Measurements from ENCODE around the gene RAB24.

- TF ChIP-seq CTCF (conservative IDR thresholded peaks at IDR 0.05; ENCODE audit: low read depth in 2 of 2) (no peak), REST (IDR thresholded peaks at IDR 0.05; ENCODE audit: unreplicated experiment) (no peak), EZH2 (IDR thresholded peaks at IDR 0.05; ENCODE audit: low read depth, unreplicated experiment) (no peak), EZH2phosphoT487 (IDR thresholded peaks at IDR 0.05; ENCODE audit: unreplicated experiment) (no peak), POLR2AphosphoS5 (IDR thresholded peaks at IDR 0.05; ENCODE audit: low read depth) (no peak), CREB1 (CRISPR knock-in tag; IDR thresholded peaks at IDR 0.05; ENCODE audit: low read depth) (no peak), ZNF331 (CRISPR knock-in tag; IDR thresholded peaks at IDR 0.05; ENCODE audit: low read depth) (no peak), NANOG (IDR thresholded peaks at IDR 0.05; ENCODE audit: borderline replicate concordance) (no peak), JUNB (IDR thresholded peaks at IDR 0.05; ENCODE audit: unreplicated experiment) (no peak), ZNF114 (CRISPR knock-in tag; IDR thresholded peaks at IDR 0.05) (no peak), STAT1 (IDR thresholded peaks at IDR 0.05; ENCODE audit: unreplicated experiment) (no peak), ZNF462 (CRISPR knock-in tag; IDR thresholded peaks at IDR 0.05) (no peak), ETS1 (IDR thresholded peaks at IDR 0.05) (no peak)
These were observed 47.2 kb downstream of the RAB24 start for GRCh38 chr5:177256296-177256695.

Measured in GM23338 (cell line).